RWPE2 (cell line): ENCODE data around the gene LATS1.

Experiments
- ATAC-seq: fragments of 200-7000 bp; cut with Tn5 transposase; 3 replicates; pipeline ENCODE4 v1.9.1; 2021; ENCODE audit warnings: low read depth
- DNase-seq: peaks from one replicate; pipeline ENCODE4 v3.0.0-alpha.2; 2020; ENCODE audit warnings: low spot score
- H3K27ac ChIP-seq: fragments of 450-650 bp; 2 replicates; pipeline ENCODE4 v1.5.1; 2017; ENCODE audit warnings: mild to moderate bottlenecking; ENCODE audit not compliant: poor library complexity, severe bottlenecking
- H3K27me3 ChIP-seq: fragments of 250-450 bp; sonication (Bioruptor Pico); 2 replicates; pipeline ENCODE4 v1.5.1; 2021; ENCODE audit warnings: mild to moderate bottlenecking, moderate library complexity; ENCODE audit not compliant: insufficient read depth, poor library complexity, severe bottlenecking
- H3K36me3 ChIP-seq: fragments of 250-450 bp; sonication (Bioruptor Pico); 2 replicates; pipeline ENCODE4 v1.5.1; 2020; ENCODE audit warnings: low read depth, mild to moderate bottlenecking, moderate library complexity
- H3K4me1 ChIP-seq: fragments of 250-450 bp; sonication (Bioruptor Pico); 2 replicates; pipeline ENCODE4 v1.5.1; 2021; ENCODE audit warnings: mild to moderate bottlenecking, moderate library complexity; ENCODE audit not compliant: insufficient read depth, poor library complexity, severe bottlenecking
- H3K4me3 ChIP-seq: fragments of 250-450 bp; sonication (Bioruptor Pico); 2 replicates; pipeline ENCODE4 v1.5.1; 2021; ENCODE audit warnings: mild to moderate bottlenecking, moderate library complexity; ENCODE audit not compliant: severe bottlenecking
- H3K9me3 ChIP-seq: fragments of 250-450 bp; sonication (Bioruptor Pico); 2 replicates; pipeline ENCODE4 v1.5.1; 2021; ENCODE audit warnings: mild to moderate bottlenecking, moderate library complexity; ENCODE audit not compliant: severe bottlenecking
- TF ChIP-seq, protein P1 (sequence below): fragments of 450-650 bp; IDR thresholded peaks from one replicate; pipeline ENCODE4 v1.5.1; 2017; ENCODE audit warnings: mild to moderate bottlenecking, moderate library complexity; ENCODE audit not compliant: poor library complexity, severe bottlenecking

The LATS1 gene

GRCh38 chr6:149725785-149726184 is 7.9 kb upstream of the LATS1 start:
- H3K9me3 ChIP-seq: no peaks in the 10 kb centered on the region
- no peak overlapping the region for H3K27ac ChIP-seq
- no peaks in the 10 kb centered on the region for H3K27me3 ChIP-seq
- no peaks in the 10 kb centered on the region for H3K4me1 ChIP-seq
- DNase-seq (no peak), ATAC-seq (no peak)
- H3K4me3 ChIP-seq: no peak overlapping the region
- TF ChIP-seq, protein P1, sequence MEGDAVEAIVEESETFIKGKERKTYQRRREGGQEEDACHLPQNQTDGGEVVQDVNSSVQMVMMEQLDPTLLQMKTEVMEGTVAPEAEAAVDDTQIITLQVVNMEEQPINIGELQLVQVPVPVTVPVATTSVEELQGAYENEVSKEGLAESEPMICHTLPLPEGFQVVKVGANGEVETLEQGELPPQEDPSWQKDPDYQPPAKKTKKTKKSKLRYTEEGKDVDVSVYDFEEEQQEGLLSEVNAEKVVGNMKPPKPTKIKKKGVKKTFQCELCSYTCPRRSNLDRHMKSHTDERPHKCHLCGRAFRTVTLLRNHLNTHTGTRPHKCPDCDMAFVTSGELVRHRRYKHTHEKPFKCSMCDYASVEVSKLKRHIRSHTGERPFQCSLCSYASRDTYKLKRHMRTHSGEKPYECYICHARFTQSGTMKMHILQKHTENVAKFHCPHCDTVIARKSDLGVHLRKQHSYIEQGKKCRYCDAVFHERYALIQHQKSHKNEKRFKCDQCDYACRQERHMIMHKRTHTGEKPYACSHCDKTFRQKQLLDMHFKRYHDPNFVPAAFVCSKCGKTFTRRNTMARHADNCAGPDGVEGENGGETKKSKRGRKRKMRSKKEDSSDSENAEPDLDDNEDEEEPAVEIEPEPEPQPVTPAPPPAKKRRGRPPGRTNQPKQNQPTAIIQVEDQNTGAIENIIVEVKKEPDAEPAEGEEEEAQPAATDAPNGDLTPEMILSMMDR: no peak
- peaks cover 59% of the 10 kb centered on the region for H3K36me3 ChIP-seq

- no peak overlapping the region for H3K27ac ChIP-seq
- ATAC-seq (peak; percentile 95), DNase-seq (no peak)
- H3K4me1 ChIP-seq: no peaks in the 10 kb centered on the region
- H3K36me3 ChIP-seq: peaks cover 41% of the 10 kb centered on the region
- H3K4me3 ChIP-seq: no peak overlapping the region
- no peaks in the 10 kb centered on the region for H3K27me3 ChIP-seq
- H3K9me3 ChIP-seq: no peaks in the 10 kb centered on the region
- TF ChIP-seq, protein P1: peak; percentile 88
Observed at GRCh38 chr6:149723771-149724417, 6.0 kb upstream of the LATS1 start.

GRCh38 chr6:149723262-149723661 is 5.4 kb upstream of the LATS1 start:
- Histone ChIP-seq H3K9me3 (no peaks in the 10 kb centered on the region), H3K27ac (no peak overlapping the region), H3K4me1 (no peaks in the 10 kb centered on the region), H3K36me3 (peaks cover 41% of the 10 kb centered on the region), H3K4me3 (no peak overlapping the region), H3K27me3 (no peaks in the 10 kb centered on the region)
- ATAC-seq (no peak), DNase-seq (no peak)
- TF ChIP-seq, protein P1: no peak

DNA sequence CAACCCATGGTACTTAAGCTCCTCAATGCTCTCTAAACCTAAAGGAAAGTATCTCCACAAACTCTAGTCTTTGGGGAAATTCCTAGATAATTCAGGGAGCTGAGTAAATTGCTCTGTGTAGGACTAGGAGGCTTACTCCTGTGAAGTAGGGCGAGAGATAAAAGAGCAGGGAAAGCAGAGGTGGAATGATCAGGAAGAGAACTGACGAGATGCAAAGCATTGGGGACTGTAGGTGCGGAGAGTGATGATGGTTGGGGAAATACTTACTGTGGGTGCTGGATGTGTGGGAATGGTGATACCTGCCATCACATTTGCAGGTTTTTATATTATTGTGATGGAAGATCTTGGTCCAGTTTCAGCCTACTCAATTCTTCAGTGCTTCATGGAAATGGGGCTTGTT is 1.6 kb upstream of the LATS1 start:
- TF ChIP-seq, protein P1: no peak
- peaks cover 22% of the 10 kb centered on the region for H3K36me3 ChIP-seq
- peaks cover 7% of the 10 kb centered on the region for H3K4me1 ChIP-seq
- no peak for DNase-seq
- H3K27ac ChIP-seq: no peak overlapping the region
- no peak overlapping the region for H3K4me3 ChIP-seq
- H3K9me3 ChIP-seq: no peaks in the 10 kb centered on the region
- no peaks in the 10 kb centered on the region for H3K27me3 ChIP-seq
- ATAC-seq: no peak

GRCh38 chr6:149717255-149717587 is 680 bp downstream of the LATS1 start:
- Histone ChIP-seq H3K36me3 (peaks cover 26% of the 10 kb centered on the region), H3K27me3 (no peaks in the 10 kb centered on the region), H3K4me1 (peaks cover 7% of the 10 kb centered on the region), H3K4me3 (peak overlapping the region; percentile 89), H3K27ac (peak overlapping the region; percentile 87), H3K9me3 (no peaks in the 10 kb centered on the region)
- TF ChIP-seq, protein P1: no peak
- ATAC-seq: peak; percentile 3; the same call in 1 of the 3 replicates
- DNase-seq: no peak
